Endometrium (tissue), 2 donors: ENCODE data around the gene BOK.
"Not testable (repeated sequence)": the region's sequence is repeated elsewhere in the genome, so short reads cannot be mapped to it uniquely, and the experiment has no call there.

Experiments used
- FAIRE-seq: peaks from 2 replicates; lab custom pipeline; 2012; peaks lifted over from hg19 to GRCh38; lab: Jason Lieb, UNC
- donor health status: control.
- donor health status: control.

The BOK gene

DNA sequence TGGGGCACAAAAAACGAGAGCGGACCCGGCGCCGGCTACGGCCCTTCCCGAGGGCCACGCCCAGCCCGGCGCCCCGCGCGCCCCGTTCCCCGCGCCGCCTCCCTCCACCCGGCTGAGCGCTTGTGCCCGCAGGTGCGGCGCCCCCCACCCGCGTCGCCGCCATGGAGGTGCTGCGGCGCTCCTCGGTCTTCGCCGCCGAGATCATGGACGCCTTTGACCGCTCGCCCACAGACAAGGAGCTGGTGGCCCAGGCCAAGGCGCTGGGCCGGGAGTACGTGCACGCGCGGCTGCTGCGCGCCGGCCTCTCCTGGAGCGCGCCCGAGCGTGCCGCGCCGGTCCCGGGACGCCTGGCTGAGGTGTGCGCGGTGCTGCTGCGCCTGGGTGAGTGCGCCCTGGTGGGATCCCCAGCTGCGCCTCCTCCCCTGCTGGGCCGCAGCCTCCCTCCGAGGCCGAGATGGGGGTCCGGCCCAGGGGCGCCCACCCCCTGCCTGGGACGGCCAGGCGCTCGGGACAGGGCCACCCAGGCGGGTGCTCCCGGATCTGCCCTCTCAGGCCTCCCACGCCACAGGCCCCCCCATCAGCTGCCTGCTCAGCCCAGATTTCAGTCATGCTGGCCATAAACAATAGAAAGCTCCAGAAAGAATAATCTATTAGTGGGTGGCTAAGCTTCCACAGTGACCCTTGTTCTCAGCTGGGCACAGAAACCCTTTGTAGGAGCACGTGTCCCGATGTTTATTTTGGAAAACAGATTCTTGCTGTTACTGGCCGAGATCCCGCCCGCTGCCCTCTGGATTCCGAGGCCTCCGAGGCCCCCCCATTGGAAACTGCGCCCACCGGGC is 997 bp downstream of the BOK start:
- no peak for FAIRE-seq

DNA sequence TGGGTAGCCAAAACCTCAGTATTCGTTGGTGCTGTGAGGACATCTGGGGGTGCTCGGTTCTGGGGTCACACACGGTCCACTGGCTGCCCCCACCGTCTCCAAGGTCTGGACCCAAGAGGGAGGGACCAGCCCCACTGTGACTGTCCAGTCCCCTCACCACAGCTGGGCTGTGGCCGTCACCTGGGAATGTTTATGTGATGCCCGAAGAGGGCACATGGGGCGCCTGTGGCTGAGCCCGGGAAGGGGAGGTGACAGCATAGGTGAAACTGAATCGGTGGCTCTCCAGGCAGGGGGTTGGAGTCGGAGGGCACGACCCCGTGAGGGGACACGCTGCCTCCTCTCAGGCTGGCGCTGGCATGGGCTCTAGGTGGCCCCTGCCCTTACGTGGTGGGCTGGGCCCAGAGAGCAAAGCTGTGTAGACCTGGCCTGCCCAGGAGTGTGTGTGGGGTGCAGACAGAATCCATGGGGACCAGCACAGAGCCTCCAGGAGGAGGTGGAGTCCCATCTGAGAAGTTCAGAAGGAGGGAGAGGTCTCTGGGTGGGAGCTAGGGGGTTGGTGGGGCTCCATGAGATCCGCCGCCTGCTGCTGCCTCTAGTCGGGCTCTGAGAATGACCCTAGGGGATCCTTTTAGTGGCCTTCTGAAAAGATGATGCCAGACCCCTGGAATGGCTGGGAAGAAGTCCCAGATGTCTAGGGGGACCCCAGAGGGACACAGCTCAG is 1.8 kb downstream of the BOK start:
- FAIRE-seq = no peak

DNA sequence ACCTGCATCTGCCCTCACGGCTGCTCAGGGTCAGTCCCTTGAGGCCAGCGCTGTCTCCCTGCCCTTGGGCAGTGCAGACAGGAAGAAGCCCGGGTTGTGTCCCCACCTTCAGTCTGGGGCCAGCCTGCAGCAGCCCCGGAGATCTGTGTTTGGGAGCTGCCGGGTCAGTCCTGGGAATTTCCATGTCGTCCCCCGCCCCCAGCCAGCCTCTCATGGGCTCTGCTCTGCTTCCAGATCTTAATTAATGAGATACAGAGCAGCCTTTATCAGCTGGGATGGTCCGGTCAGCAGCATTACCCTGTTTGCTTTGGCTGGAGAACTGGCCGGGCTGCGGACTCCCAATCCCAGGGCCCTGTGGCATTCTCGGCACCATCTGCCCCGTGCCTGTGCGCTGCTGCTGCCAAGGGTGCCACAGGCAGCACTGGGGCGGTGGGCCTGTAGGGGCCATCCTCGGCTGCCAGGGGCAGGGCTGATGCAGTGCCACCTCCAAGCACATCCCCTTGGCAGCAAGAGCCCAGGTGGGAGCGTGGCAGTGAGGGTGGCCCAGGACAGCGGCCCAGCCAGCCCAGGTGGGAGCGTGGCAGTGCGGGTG is 2.4 kb downstream of the BOK start:
- no peak for FAIRE-seq

DNA sequence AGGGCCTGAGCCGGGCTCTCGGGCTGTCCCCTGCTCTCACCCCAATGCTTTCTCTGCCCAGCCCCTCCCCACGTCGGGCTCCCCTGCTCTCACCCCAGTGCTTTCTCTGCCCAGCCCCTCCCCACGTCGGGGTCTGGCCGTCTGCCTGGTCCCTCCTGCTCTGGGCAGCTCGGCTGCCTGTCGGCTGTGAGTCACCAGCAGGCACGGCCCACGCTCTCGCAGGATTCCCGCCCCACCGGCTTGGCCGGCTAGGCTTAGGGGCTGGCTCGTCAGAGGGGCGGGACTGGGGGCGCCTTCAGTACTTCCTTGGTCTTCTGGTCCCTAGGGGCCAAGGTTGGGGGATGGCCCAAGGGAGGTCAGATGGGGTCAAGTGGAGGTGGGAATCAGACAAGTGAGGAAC is 3.3 kb downstream of the BOK start:
- peak; percentile 72 for FAIRE-seq

DNA sequence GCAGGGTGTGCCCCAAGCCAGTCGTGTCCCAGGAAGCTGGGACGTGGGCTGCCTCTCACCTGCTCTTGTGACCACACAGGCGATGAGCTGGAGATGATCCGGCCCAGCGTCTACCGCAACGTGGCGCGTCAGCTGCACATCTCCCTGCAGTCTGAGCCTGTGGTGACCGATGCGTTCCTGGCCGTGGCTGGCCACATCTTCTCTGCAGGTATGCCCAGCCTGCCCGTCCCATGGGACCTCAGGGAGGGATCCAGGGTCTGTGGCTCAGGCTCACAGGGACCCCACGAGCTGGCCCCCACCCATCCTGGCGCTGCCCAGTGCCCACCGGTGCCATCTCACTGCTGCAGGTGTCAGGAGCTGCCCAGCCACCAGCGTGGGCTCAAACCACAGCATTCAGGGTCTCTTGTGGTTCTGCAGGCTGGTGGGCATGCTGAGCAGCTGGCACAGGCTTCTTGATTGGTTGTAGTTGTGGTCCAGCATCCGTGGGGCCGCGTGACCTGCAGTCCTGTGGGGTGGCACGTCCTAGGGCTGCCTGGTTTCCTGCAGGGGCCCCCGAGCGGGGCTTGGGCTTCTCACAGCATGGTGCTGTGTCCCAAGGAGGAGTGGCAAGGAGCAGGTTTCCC is 3.8 kb downstream of the BOK start:
- FAIRE-seq = no peak

DNA sequence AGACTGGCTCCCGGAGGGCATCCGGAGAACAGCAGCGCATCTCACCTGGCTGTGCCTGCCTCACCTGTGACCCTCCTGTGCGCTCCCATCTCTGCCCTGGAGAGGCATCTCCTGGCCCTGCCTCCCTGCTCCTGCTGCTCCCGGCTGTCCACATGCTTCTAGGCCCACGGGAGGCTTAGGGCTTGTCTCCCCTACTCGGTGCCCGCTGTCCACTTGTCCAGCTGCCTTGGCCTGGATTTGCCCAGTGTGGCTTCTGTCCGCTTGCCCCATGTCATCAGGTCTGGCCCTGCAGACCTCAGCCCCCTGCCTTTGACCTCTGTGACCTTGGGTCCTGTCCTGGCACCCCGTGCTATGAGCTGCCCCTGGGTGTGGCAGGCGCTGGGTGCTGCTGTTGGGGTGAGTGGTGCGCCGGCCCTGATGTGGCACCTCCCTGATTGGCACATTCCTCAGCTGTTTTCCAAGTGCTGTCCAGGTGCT is 4.5 kb downstream of the BOK start:
- FAIRE-seq = no peak

DNA sequence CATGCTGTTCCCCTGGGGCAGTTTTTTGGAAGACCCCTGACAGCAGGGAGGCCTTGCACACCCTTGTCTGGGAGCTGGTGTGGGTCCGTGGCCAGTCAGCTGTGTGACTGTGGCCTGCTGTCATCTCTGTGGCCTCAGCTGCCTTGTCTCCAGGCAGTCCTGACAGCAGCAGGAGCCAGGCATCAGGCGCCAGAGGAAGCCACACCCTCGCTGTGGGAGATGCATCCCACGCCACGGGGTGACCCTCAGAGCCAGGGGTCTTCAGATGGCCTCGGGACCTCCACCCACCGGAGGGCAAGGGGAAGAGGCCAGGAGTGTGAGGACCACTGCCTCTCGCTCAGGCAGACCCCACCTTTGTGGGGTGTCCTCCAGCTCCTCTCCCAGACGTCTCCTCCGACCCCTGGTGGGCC is 5.0 kb downstream of the BOK start:
- FAIRE-seq = no peak

DNA sequence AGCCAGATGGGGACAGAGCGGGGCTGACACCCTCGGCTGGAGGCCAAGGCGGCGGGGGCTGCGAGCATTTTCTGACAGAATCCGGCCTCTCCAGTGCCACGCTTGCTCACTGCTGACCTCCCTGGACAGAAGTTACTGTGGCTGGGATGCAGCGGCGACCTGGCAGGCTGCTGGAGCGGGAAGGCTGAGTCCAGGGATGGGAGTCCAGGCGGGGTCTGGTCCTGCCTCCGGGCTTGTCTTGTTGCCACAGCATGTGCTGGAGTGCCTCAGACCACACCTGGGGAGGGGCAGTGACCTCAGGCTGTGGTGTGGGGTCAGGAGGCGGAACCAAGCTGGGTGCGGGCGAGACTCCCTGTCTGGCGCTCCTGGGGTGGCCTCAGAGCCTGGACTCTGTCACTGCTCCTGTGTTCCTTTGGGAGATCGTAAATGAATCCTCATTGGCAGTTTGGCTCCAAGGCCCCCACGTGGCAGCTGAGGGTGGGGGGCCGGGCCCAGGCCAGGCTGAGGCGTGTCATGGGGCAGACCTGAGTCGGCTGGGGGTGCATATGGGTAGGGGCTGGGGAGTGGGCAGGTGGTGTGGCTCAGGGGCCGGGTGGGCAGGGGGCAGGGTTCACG is 5.5 kb downstream of the BOK start:
- FAIRE-seq = no peak

DNA sequence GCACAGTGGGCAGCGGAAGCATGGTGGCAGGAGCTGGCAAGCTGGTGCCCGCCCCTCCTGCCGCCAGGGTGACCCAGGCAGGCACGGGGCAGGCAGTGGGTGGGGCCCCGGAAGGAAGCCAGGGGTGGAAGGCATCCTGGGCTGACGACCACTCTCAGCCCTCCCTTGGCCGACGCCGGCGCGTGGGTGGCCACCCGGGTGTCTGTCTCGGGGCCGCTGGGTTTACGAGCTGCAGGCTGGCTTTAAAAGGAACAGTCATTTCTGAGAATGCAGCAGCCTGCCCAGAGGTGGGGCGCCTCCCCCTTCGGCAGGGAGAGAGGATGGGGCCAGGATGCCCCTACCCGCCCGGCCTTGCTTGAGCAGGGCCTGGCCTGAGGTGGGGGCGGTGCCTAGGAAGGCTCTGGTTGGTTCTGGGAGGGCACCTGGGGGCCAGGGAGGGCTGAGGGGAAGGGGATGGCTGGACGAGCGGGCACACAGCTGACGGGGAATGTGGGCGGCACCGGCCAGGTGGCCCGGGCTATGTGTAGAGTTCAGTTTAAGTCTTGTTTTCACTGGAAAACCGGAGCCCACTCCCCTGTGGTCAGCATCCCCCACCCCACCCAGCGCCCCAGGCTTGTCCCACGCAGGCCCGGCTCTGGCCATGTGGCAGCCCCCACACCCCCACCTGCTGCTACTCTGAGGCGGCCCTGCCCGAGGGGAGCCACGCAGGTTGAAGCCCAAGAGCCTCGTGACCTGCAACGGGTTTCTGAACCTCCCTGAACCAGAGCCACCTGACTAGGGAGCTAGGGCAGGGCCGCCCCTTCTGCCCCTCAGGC is 6.3 kb downstream of the BOK start:
- no peak for FAIRE-seq

DNA sequence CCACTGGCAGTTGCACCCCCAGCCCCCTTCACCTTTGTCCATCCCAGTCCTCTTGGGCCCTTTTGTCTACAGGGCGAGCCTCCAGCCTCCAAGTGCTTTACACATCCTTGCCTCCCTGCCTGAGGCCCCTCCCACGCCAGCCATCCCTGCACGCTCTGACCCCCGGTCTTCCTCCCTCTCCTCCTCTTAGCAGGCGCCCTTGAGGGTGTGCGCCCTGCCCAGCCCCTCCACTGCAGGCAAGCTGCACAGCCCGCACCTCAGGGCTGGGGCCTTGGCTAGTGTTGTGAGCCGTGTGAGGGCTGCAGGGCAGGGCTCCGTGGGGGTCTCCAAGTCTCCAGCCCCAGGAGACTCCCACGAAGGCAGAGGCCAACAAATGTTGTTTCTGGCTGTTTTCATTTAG is 6.9 kb downstream of the BOK start:
- no peak for FAIRE-seq

DNA sequence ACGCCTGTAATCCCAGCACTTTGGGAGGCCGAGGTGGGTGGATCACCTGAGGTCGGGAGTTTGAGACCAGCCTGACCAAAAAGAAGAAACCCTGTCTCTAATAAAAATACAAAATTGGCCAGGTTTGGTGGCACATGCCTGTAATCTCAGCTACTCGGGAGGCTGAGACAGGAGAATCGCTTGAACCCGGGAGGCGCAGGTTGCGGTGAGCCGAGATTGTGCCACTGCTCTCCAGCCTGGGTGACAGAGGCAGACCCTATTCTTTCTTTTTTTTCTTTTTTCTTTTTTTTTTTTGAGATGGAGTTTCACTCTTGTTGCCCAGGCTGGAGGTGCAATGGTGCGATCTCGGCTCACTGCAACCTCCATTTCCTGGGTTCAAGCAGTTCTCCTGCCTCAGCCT is 7.5 kb downstream of the BOK start:
- not testable (repeated sequence) for FAIRE-seq

DNA sequence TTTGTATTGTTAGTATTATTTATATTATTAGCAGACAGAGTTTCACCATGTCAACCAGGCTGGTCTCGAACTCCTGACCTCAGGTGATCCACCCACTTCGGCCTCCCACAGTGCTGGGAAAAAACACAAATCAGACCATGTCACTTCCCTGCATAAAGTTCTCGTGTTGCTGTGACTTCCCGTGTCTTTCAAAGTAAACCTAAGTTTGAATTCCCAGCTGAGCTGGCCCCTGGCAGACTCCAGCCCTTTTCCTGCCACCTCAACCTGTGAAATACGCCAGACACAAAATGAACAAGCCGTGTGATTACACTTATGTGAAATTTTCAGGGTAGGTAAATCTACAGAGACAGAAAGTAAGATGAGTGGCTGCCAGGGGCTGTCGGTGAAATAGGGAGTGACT is 7.9 kb downstream of the BOK start:
- no peak for FAIRE-seq

DNA sequence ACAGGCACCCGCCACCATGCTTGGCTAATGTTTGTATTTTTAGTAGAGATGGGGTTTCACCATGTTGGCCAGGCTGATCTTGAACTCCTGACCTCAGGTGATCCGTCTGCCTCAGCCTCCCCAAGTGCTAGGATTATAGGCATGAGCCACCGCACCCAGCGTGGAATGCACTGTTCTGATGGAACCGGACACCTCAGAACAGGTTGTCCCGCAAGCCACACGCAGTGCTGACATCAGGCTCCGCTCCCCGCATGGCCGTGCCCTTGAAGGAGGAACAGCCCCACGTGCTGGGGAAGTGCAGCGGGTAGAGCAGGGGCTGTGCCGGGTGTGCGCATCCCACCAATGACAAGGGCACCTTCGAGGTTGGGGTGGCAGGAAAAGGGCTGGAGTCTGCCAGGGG is 8.7 kb downstream of the BOK start:
- not testable (repeated sequence) for FAIRE-seq

DNA sequence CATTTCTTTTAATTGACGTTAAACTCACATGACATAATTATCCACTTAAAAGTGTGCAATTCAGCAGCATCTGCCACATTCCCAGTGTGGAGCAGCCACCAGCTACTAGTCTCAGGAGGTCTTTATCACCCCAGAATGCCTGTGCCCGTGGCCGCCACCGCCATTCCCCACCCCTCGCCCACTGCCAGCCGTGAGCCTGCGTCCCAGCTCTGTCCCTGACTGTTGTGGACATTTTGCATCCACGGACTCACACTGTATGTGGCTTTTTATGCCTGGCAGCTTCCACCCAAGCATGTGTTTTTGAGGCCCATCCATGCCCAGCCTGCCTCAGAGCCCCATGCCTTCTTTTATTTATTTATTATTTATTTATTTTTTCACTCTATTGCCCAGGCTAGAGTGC is 9.2 kb downstream of the BOK start:
- no peak for FAIRE-seq

DNA sequence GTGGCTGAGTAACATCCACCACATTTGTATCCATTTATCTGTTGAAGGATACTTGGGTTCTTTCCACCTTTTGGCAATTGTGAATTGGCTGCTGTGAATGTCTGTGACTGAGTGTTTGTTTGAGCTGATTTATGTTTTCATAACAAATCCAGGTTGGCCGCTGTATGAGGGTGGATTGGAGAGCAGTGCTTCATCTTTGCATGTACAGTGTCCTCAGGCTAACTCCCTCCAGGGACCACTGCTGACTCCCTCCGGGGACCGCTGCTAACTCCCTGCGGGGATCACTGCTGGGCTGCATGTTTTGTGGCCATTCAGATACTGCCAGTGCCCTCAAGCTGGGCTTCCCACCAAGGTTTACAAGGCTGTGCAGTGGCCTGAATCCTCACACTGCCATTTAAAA is 10.2 kb downstream of the BOK start:
- FAIRE-seq = no peak

DNA sequence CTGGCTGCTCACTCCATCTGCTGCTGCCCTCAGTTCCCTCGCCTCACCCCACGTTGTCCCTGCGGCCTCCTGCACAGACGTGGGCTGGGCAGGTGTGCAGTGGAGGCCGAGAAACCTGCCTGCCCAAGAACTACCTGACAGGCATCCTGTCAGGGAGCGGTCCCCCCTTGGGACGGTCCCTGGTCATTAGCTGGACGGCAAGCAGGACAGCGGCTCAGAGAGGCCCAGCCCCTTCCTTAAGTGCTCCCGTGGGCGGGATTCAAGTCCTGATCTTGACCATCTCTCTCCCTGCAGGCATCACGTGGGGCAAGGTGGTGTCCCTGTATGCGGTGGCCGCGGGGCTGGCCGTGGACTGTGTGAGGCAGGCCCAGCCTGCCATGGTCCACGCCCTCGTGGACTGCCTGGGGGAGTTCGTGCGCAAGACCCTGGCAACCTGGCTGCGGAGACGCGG is 11.3 kb downstream of the BOK start:
- no peak for FAIRE-seq

DNA sequence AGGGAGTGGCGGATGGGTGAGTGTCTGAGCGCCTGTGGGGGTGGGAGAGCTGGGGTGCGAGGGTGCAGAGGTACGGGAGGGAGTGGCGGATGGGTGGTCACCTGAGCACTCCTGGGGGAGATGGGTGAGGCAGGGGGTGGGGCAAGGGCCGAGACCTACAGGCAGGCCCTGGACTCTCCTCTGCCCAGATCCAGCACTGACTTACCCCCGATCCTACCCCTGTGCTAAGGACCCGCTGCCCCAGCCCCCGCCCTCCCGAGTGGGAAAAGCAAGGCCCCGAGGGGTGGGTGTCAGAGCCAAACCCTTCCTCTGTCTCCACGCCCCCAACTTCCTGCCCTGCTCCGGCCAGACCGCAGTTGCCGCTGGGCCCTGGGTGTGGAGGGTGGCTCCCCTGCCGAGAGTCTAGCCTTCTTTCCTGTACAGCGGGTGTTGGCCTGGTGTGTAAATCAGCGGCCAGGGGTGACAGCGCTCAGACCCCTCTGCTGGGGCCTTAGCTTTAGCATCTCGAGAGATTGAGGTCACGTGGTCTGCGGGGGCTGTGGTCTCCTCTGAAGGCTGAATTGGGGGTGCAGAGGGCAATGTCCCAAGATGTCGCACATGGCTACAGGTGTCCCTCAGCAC is 12.5 kb downstream of the BOK start:
- FAIRE-seq = no peak

DNA sequence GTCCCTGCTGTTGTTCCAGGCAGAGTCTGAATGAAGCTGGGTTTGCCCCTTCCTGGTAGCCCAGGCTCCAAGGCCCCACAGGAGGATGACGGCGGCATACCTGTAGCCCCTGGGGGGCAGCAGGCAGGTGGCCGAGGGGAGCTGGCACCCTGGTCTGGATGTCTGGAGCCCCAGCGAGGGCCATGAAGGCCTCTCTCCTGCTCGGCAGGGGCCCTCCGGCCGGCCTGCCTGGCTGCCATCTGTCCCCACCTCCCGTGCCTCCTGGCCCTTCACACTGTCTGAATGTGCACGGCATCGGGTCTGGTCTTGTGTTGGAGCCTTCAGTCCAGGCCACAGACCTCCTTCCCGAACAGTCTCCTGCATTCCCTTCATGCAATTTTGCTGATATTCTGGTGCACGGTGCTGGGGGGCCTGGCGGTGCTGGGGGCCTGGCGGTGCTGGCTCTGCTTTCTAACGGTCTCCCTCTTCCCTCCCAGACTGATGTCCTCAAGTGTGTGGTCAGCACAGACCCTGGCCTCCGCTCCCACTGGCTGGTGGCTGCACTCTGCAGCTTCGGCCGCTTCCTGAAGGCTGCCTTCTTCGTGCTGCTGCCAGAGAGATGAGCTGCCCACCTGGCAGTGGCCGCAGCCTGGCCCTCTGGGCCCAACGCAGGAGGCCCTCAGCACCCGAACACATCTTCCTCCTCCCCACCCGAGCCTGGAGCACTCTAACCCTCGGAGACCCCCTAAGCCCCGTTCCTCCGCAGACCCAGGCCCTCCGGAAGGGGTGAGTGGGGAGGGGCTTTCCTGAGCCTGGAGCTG is 13.5 kb downstream of the BOK start:
- no peak for FAIRE-seq

DNA sequence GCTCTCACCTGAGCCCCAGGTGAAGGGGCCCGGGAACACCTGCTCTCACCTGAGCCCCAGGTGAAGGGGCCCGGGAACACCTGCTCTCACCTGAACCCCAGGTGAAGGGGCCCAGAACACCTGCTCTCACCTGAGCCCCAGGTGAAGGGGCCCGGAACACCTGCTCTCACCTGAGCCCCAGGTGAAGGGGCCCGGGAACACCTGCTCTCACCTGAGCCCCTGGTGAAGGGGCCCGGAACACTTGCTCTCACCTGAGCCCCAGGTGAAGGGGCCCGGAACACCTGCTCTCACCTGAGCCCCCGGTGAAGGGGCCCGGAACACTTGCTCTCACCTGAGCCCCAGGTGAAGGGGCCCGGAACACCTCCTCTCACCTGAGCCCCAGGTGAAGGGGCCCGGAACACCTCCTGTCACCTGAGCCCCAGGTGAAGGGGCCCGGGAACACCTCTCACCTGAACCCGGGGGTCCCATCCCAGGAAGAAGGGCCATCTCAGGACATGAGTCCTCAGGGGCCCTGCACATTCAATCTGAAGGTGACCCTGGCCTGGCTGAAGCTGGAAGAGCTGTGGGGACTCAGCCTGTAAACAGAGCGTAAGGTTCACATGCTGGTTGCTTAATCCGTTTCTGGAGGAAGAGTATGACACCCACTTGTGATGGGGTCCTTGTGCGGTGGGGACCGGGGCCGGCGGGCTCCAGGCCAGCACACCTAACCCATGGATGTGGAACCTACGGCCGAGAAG is 14.5 kb downstream of the BOK start:
- FAIRE-seq = not testable (repeated sequence)
